H9 (cell line): ENCODE data around the gene DTWD2. TPM values are rescaled to one million over a fixed set of nuclear protein-coding genes. Genes with fewer than 3 reads are reported as not detected.

Source experiments
- DNase-seq: peaks from one replicate; pipeline ENCODE4 v3.0.0-alpha.2; 2017
- H2AFZ ChIP-seq: one replicate; pipeline ENCODE4 v1.6.1; 2013; ENCODE audit warnings: mild to moderate bottlenecking, low read length, control low read depth, moderate library complexity
- H2AK5ac ChIP-seq: 2 replicates; pipeline ENCODE4 v1.6.1; 2013; ENCODE audit warnings: low read length, control low read depth, mixed read lengths; ENCODE audit not compliant: insufficient read length
- H2BK120ac ChIP-seq: one replicate; pipeline ENCODE4 v1.6.1; 2013; ENCODE audit warnings: low read depth, mild to moderate bottlenecking, low read length, control low read depth, inconsistent platforms; ENCODE audit not compliant: poor library complexity, severe bottlenecking
- H2BK12ac ChIP-seq: 2 replicates; pipeline ENCODE4 v1.6.1; 2013; ENCODE audit warnings: low read length, control low read depth, mixed read lengths, low read depth; ENCODE audit not compliant: insufficient read length
- H2BK15ac ChIP-seq: 2 replicates; pipeline ENCODE4 v1.6.1; 2013; ENCODE audit warnings: low read depth, low read length, control low read depth
- H2BK20ac ChIP-seq: one replicate; pipeline ENCODE4 v1.6.1; 2013; ENCODE audit warnings: low read depth, mild to moderate bottlenecking, low read length, control low read depth, inconsistent platforms; ENCODE audit not compliant: poor library complexity, severe bottlenecking
- H2BK5ac ChIP-seq: 2 replicates; pipeline ENCODE4 v1.6.1; 2013; ENCODE audit warnings: low read length, control low read depth, mixed read lengths; ENCODE audit not compliant: insufficient read length
- H3K14ac ChIP-seq: 2 replicates; pipeline ENCODE4 v1.6.1; 2013; ENCODE audit warnings: low read length, control low read depth; ENCODE audit not compliant: insufficient read depth
- H3K18ac ChIP-seq: 2 replicates; pipeline ENCODE4 v1.6.1; 2013; ENCODE audit warnings: low read depth, mild to moderate bottlenecking, mixed read lengths, low read length, control low read depth; ENCODE audit not compliant: insufficient read length
- H3K23ac ChIP-seq: 2 replicates; pipeline ENCODE4 v1.6.1; 2013; ENCODE audit warnings: low read length, control low read depth, mixed read lengths, low read depth; ENCODE audit not compliant: insufficient read length
- H3K23me2 ChIP-seq: 2 replicates; pipeline ENCODE4 v1.6.1; 2013; ENCODE audit warnings: low read depth, mild to moderate bottlenecking, mixed read lengths, low read length, control low read depth; ENCODE audit not compliant: insufficient read length, poor library complexity, severe bottlenecking
- H3K27ac ChIP-seq: 2 replicates; pipeline ENCODE4 v1.5.1; 2013; ENCODE audit warnings: low read length, control low read depth, mixed read lengths, low read depth; ENCODE audit not compliant: insufficient read length
- H3K27me3 ChIP-seq: 2 replicates; pipeline ENCODE4 v1.6.1; 2013; ENCODE audit warnings: low read length, control low read depth, inconsistent platforms; ENCODE audit not compliant: insufficient read depth
- H3K4ac ChIP-seq: 2 replicates; pipeline ENCODE4 v1.6.1; 2013; ENCODE audit warnings: low read depth, mild to moderate bottlenecking, control low read depth, inconsistent platforms, low read length, moderate library complexity
- H3K4me1 ChIP-seq: 2 replicates; pipeline ENCODE4 v1.6.1; 2013; ENCODE audit warnings: low read length, control low read depth, inconsistent platforms; ENCODE audit not compliant: insufficient read depth
- H3K4me2 ChIP-seq: 2 replicates; pipeline ENCODE4 v1.6.1; 2013; ENCODE audit warnings: low read length, control low read depth, mixed read lengths; ENCODE audit not compliant: insufficient read length, insufficient read depth
- H3K56ac ChIP-seq: 2 replicates; pipeline ENCODE4 v1.6.1; 2013; ENCODE audit warnings: low read depth, mild to moderate bottlenecking, mixed read lengths, low read length, control low read depth; ENCODE audit not compliant: insufficient read length
- H3K79me1 ChIP-seq: 2 replicates; pipeline ENCODE4 v1.6.1; 2013; ENCODE audit warnings: low read depth, mild to moderate bottlenecking, moderate library complexity, low read length, control low read depth, inconsistent platforms; ENCODE audit not compliant: insufficient read depth, poor library complexity, severe bottlenecking
- H3K79me2 ChIP-seq: 2 replicates; pipeline ENCODE4 v1.6.1; 2013; ENCODE audit warnings: low read length, control low read depth, inconsistent platforms; ENCODE audit not compliant: insufficient read depth
- H3K9ac ChIP-seq: 2 replicates; pipeline ENCODE4 v1.6.1; 2013; ENCODE audit warnings: low read length, control low read depth, mixed read lengths; ENCODE audit not compliant: insufficient read length; ENCODE audit errors: extremely low read depth
- H3K9me3 ChIP-seq: one replicate; pipeline ENCODE4 v1.6.1; 2013; ENCODE audit warnings: low read depth, low read length, inconsistent platforms; ENCODE audit not compliant: control insufficient read depth
- H3T11ph ChIP-seq: one replicate; pipeline ENCODE4 v1.6.1; 2013; ENCODE audit warnings: mild to moderate bottlenecking, low read length, control low read depth, inconsistent platforms
- H4K20me1 ChIP-seq: one replicate; pipeline ENCODE4 v1.6.1; 2013; ENCODE audit not compliant: control insufficient read depth, insufficient read length, insufficient read depth
- H4K5ac ChIP-seq: 2 replicates; pipeline ENCODE4 v1.6.1; 2013; ENCODE audit warnings: low read depth, mild to moderate bottlenecking, mixed read lengths, low read length, control low read depth; ENCODE audit not compliant: insufficient read length
- H4K8ac ChIP-seq: replicated peaks from 2 replicates; pipeline ENCODE4 v1.6.1; 2013; ENCODE audit warnings: low read length, control low read depth, mixed read lengths, low read depth; ENCODE audit not compliant: insufficient read length
- H4K91ac ChIP-seq: 2 replicates; pipeline ENCODE4 v1.6.1; 2013; ENCODE audit warnings: low read depth, mild to moderate bottlenecking, moderate library complexity, mixed read lengths, low read length, control low read depth; ENCODE audit not compliant: insufficient read length
- H3K27ac Mint-ChIP-seq, 3 experiments: 2 replicates in 2 of 3; 3 replicates in 1 of 3; pipeline ENCODE4 v1.8.0; 2020 to 2021; ENCODE audit warnings: mixed read lengths in 3 of 3, mild to moderate bottlenecking in 1 of 3, moderate library complexity in 1 of 3
- H3K27me3 Mint-ChIP-seq: 2 replicates; pipeline ENCODE4 v1.8.0; 2021; ENCODE audit warnings: low read depth, mild to moderate bottlenecking, moderate library complexity, mixed read lengths
- H3K36me3 Mint-ChIP-seq, 3 experiments: 2 replicates in 2 of 3; 3 replicates in 1 of 3; pipeline ENCODE4 v1.8.0; 2020 to 2021; ENCODE audit warnings: low read depth in 3 of 3, mixed read lengths in 3 of 3; ENCODE audit not compliant: insufficient read depth in 1 of 3
- H3K4me1 Mint-ChIP-seq, 2 experiments: 2 replicates each; pipeline ENCODE4 v1.8.0; 2020; ENCODE audit warnings: mixed read lengths in 2 of 2
- H3K4me3 Mint-ChIP-seq, 2 experiments: 2 replicates in 1 of 2; 3 replicates in 1 of 2; pipeline ENCODE4 v1.8.0; 2020 to 2021; ENCODE audit warnings: mild to moderate bottlenecking in 2 of 2, mixed read lengths in 2 of 2, moderate library complexity in 1 of 2
- H3K9me3 Mint-ChIP-seq, 2 experiments: 2 replicates in 1 of 2; 3 replicates in 1 of 2; pipeline ENCODE4 v1.8.0; 2020; ENCODE audit warnings: mild to moderate bottlenecking in 2 of 2, mixed read lengths in 2 of 2, moderate library complexity in 1 of 2
- total RNA-seq: library from RNA; stranded (reverse); gene quantifications from 2 replicates; pipeline ENCODE4 v1.2.1, GENCODE V29; 2021
- TF ChIP-seq, protein P1 (sequence below): fragments of 200-600 bp; sonication (generic); conservative IDR thresholded peaks from 3 replicates; pipeline ENCODE4 v1.8.0; 2021; ENCODE audit warnings: antibody characterized with exemption, mild to moderate bottlenecking

DTWD2 gene
- total RNA-seq, 1 experiment from 2014 or later: 10.8 TPM

DNA sequence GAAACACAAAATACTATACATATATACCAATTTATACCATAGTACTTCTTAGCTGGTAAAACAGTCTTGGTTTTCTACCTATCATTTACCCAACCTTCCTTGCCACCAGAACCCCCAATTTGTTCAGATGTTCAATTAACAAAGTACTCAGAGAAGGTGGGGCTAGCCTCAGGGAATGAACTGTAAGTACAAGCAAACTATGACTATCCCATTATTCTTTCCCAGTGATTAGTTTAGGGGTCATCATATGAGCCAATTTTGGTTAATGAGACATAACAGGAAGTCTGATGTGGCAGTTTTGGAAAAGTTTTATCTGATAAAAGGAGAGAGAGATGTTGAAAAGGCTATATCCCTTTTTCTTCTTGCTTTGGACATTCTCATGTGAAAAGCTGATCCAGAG, 125.8 kb downstream of the DTWD2 start:
- no peak overlapping the region for H2BK120ac ChIP-seq
- H4K8ac ChIP-seq: no peak overlapping the region
- no peak overlapping the region for H3K18ac ChIP-seq
- no peak overlapping the region for H3K27ac Mint-ChIP-seq
- no peak overlapping the region for H3K23ac ChIP-seq
- no peaks in the 10 kb centered on the region for H4K20me1 ChIP-seq
- no peak overlapping the region for H3K56ac ChIP-seq
- H3T11ph ChIP-seq: no peak overlapping the region
- H3K9ac ChIP-seq: no peak overlapping the region
- no peaks in the 10 kb centered on the region for H3K27me3 ChIP-seq
- H3K36me3 Mint-ChIP-seq: no peaks in the 10 kb centered on the region
- no peak overlapping the region for H2BK5ac ChIP-seq
- no peak overlapping the region for H2AK5ac ChIP-seq
- no peak overlapping the region for H3K4me3 Mint-ChIP-seq
- no peak overlapping the region for H3K14ac ChIP-seq
- H3K9me3 ChIP-seq: no peaks in the 10 kb centered on the region
- H3K4me1 Mint-ChIP-seq: no peaks in the 10 kb centered on the region
- no peak overlapping the region for H4K91ac ChIP-seq
- no peaks in the 10 kb centered on the region for H3K79me1 ChIP-seq
- no peaks in the 10 kb centered on the region for H3K9me3 Mint-ChIP-seq
- H3K79me2 ChIP-seq: no peaks in the 10 kb centered on the region
- no peak overlapping the region for H3K4ac ChIP-seq
- no peaks in the 10 kb centered on the region for H3K23me2 ChIP-seq
- no peak overlapping the region for H2BK20ac ChIP-seq
- H3K27ac ChIP-seq: no peak overlapping the region
- no peak overlapping the region for H3K4me2 ChIP-seq
- TF ChIP-seq, protein P1, sequence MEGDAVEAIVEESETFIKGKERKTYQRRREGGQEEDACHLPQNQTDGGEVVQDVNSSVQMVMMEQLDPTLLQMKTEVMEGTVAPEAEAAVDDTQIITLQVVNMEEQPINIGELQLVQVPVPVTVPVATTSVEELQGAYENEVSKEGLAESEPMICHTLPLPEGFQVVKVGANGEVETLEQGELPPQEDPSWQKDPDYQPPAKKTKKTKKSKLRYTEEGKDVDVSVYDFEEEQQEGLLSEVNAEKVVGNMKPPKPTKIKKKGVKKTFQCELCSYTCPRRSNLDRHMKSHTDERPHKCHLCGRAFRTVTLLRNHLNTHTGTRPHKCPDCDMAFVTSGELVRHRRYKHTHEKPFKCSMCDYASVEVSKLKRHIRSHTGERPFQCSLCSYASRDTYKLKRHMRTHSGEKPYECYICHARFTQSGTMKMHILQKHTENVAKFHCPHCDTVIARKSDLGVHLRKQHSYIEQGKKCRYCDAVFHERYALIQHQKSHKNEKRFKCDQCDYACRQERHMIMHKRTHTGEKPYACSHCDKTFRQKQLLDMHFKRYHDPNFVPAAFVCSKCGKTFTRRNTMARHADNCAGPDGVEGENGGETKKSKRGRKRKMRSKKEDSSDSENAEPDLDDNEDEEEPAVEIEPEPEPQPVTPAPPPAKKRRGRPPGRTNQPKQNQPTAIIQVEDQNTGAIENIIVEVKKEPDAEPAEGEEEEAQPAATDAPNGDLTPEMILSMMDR: no peak
- H2BK15ac ChIP-seq: no peak overlapping the region
- H3K4me1 ChIP-seq: no peaks in the 10 kb centered on the region
- no peaks in the 10 kb centered on the region for H3K27me3 Mint-ChIP-seq
- H2AFZ ChIP-seq: no peak overlapping the region
- H4K5ac ChIP-seq: no peak overlapping the region
- no peak overlapping the region for H2BK12ac ChIP-seq
- DNase-seq: no peak
